IMR-90 (cell line): ENCODE results near the gene KLHL29. TPM values are rescaled to one million over a fixed set of nuclear protein-coding genes. Genes with fewer than 3 reads are reported as not detected.

Experiments used
- ATAC-seq: fragments of 200-7000 bp; cut with Tn5 transposase; 2 replicates; pipeline ENCODE4 v1.9.1; 2020; ENCODE audit warnings: low read depth, mild to moderate bottlenecking, moderate library complexity
- BruUV-seq: library from RNA; stranded (reverse); fragments of 400-500 nt; replicated peaks from 2 replicates; lab custom pipeline; 2021; lab: Mats Ljungman, UMichigan
- CTCF ChIA-PET: fragments of 300-600 bp; formaldehyde crosslinking; extraction: SDS; loops from one replicate; lab custom pipeline; 2021; ENCODE audit warnings: antibody characterized with exemption; lab: Yijun Ruan, JAX
- POLR2A ChIA-PET: fragments of 300-600 bp; sonication (Branson Sonifier 250); formaldehyde crosslinking; loops from one replicate; lab custom pipeline; 2022; ENCODE audit warnings: antibody characterized with exemption; ENCODE audit not compliant: unreplicated experiment; lab: Charles Lee
- DNase-seq: peaks from one replicate; pipeline ENCODE4 v3.0.0; 2013
- H2AFZ ChIP-seq: replicated peaks from 2 replicates; pipeline ENCODE3; 2013; ENCODE audit warnings: low read length, mild to moderate bottlenecking; ENCODE audit not compliant: poor library complexity
- H2AK5ac ChIP-seq: 2 replicates; pipeline ENCODE4 v1.6.1; 2013; ENCODE audit warnings: low read depth, low read length, inconsistent platforms
- H2AK9ac ChIP-seq: replicated peaks from 2 replicates; pipeline ENCODE3; 2013; ENCODE audit warnings: mild to moderate bottlenecking, low read depth, low read length, moderate library complexity; ENCODE audit not compliant: poor library complexity
- H2BK120ac ChIP-seq: 2 replicates; pipeline ENCODE4 v1.6.1; 2013; ENCODE audit warnings: low read depth, low read length, inconsistent platforms
- H2BK15ac ChIP-seq: 3 replicates; pipeline ENCODE4 v1.6.1; 2013; ENCODE audit warnings: low read depth, low read length, inconsistent platforms
- H2BK20ac ChIP-seq: 2 replicates; pipeline ENCODE4 v1.6.1; 2013; ENCODE audit warnings: low read depth, mild to moderate bottlenecking, inconsistent platforms, low read length, moderate library complexity
- H2BK5ac ChIP-seq: 2 replicates; pipeline ENCODE4 v1.6.1; 2013; ENCODE audit warnings: mild to moderate bottlenecking, low read depth, low read length, inconsistent platforms; ENCODE audit not compliant: poor library complexity, severe bottlenecking
- H3K14ac ChIP-seq: replicated peaks from 2 replicates; pipeline ENCODE4 v1.6.1; 2013; ENCODE audit warnings: low read depth, low read length, inconsistent platforms
- H3K18ac ChIP-seq: 2 replicates; pipeline ENCODE4 v1.6.1; 2013; ENCODE audit warnings: low read depth, low read length, control low read depth
- H3K23ac ChIP-seq: 2 replicates; pipeline ENCODE4 v1.6.1; 2013; ENCODE audit warnings: low read depth, low read length, inconsistent platforms
- H3K27ac ChIP-seq: 2 replicates; pipeline ENCODE4 v1.5.1; 2013; ENCODE audit warnings: mild to moderate bottlenecking, control low read depth, low read length; ENCODE audit not compliant: insufficient read depth
- H3K27me3 ChIP-seq: 2 replicates; pipeline ENCODE4 v1.6.1; 2013; ENCODE audit warnings: low read length; ENCODE audit not compliant: control insufficient read depth, insufficient read depth
- H3K36me3 ChIP-seq: 2 replicates; pipeline ENCODE4 v1.6.1; 2013; ENCODE audit warnings: low read length, mixed read lengths; ENCODE audit not compliant: control insufficient read depth, insufficient read depth
- H3K4ac ChIP-seq: 2 replicates; pipeline ENCODE4 v1.6.1; 2013; ENCODE audit warnings: low read depth, low read length, inconsistent platforms
- H3K4me1 ChIP-seq: 2 replicates; pipeline ENCODE4 v1.6.1; 2013; ENCODE audit warnings: low read length, mixed read lengths; ENCODE audit not compliant: control insufficient read depth, insufficient read depth
- H3K4me2 ChIP-seq: 2 replicates; pipeline ENCODE4 v1.6.1; 2013; ENCODE audit warnings: low read depth, mild to moderate bottlenecking, control low read depth, low read length, moderate library complexity
- H3K4me3 ChIP-seq: 2 replicates; pipeline ENCODE4 v1.5.1; 2013; ENCODE audit warnings: low read depth, mild to moderate bottlenecking, control low read depth, low read length, moderate library complexity; ENCODE audit not compliant: insufficient read depth
- H3K56ac ChIP-seq: 2 replicates; pipeline ENCODE4 v1.6.1; 2013; ENCODE audit warnings: low read length, inconsistent platforms; ENCODE audit not compliant: insufficient read depth; ENCODE audit errors: extremely low read depth
- H3K79me1 ChIP-seq, 2 experiments: 2 replicates each; pipeline ENCODE4 v1.6.1; 2013; ENCODE audit warnings: low read length in 2 of 2, inconsistent platforms in 1 of 2, low read depth in 1 of 2
- H3K9ac ChIP-seq: 2 replicates; pipeline ENCODE4 v1.6.1; 2013; ENCODE audit warnings: low read depth, low read length, control low read depth
- H3K9me1 ChIP-seq: 2 replicates; pipeline ENCODE4 v1.6.1; 2013; ENCODE audit warnings: low read length, inconsistent platforms; ENCODE audit not compliant: insufficient read depth
- H3K9me3 ChIP-seq: 2 replicates; pipeline ENCODE4 v1.6.1; 2013; ENCODE audit warnings: low read length; ENCODE audit not compliant: control insufficient read depth, insufficient read depth
- H4K20me1 ChIP-seq: 2 replicates; pipeline ENCODE4 v1.6.1; 2013; ENCODE audit warnings: low read length, inconsistent platforms; ENCODE audit not compliant: insufficient read depth
- H4K5ac ChIP-seq: 2 replicates; pipeline ENCODE4 v1.6.1; 2013; ENCODE audit warnings: mild to moderate bottlenecking, low read depth, low read length, control low read depth
- H4K8ac ChIP-seq, 2 experiments: 2 replicates each; pipeline ENCODE4 v1.6.1; 2013; ENCODE audit warnings: low read depth in 2 of 2, low read length in 2 of 2, control low read depth in 1 of 2, inconsistent platforms in 1 of 2
- H4K91ac ChIP-seq: 2 replicates; pipeline ENCODE4 v1.6.1; 2013; ENCODE audit warnings: low read depth, low read length, inconsistent platforms; ENCODE audit not compliant: insufficient read depth
- CEBPB ChIP-seq: IDR thresholded peaks from 2 replicates; pipeline ENCODE4 v1.6.1; 2012; ENCODE audit warnings: low read depth, low read length, improper control_type of control experiment
- CTCF ChIP-seq: conservative IDR thresholded peaks from 2 replicates; pipeline ENCODE4 v1.5.1; 2012; ENCODE audit warnings: mild to moderate bottlenecking, low read depth, low read length, improper control_type of control experiment
- MAFK ChIP-seq: IDR thresholded peaks from 2 replicates; pipeline ENCODE4 v1.6.1; 2012; ENCODE audit warnings: low read depth, low read length, improper control_type of control experiment
- MAZ ChIP-seq: IDR thresholded peaks from 2 replicates; pipeline ENCODE4 v1.6.1; 2012; ENCODE audit warnings: low read depth, mild to moderate bottlenecking, low read length, improper control_type of control experiment, moderate library complexity, borderline replicate concordance
- MXI1 ChIP-seq: IDR thresholded peaks from 2 replicates; pipeline ENCODE4 v1.6.1; 2012; ENCODE audit warnings: low read depth, mild to moderate bottlenecking, low read length, moderate library complexity, borderline replicate concordance
- POLR2A ChIP-seq: IDR thresholded peaks from 2 replicates; pipeline ENCODE4 v1.6.1; 2012; ENCODE audit warnings: mild to moderate bottlenecking, low read depth, low read length
- RAD21 ChIP-seq: IDR thresholded peaks from 2 replicates; pipeline ENCODE4 v1.6.1; 2012; ENCODE audit warnings: low read length, improper control_type of control experiment
- RCOR1 ChIP-seq: IDR thresholded peaks from 2 replicates; pipeline ENCODE4 v1.6.1; 2012; ENCODE audit warnings: mild to moderate bottlenecking, low read length, improper control_type of control experiment; ENCODE audit not compliant: insufficient replicate concordance
- RFX5 ChIP-seq: IDR thresholded peaks from 2 replicates; pipeline ENCODE4 v1.8.0; 2012; ENCODE audit warnings: low read depth, mild to moderate bottlenecking, low read length, moderate library complexity
- SMC3 ChIP-seq: fragments of 150-350 bp; IDR thresholded peaks from 2 replicates; pipeline ENCODE4 v1.6.1; 2016; ENCODE audit warnings: low read depth, mild to moderate bottlenecking, antibody characterized with exemption, low read length, moderate library complexity
- USF2 ChIP-seq: fragments of 150-350 bp; IDR thresholded peaks from 2 replicates; pipeline ENCODE4 v1.6.1; 2017; ENCODE audit warnings: mild to moderate bottlenecking, antibody characterized with exemption, low read length, low read depth
- WGBS, 2 experiments: methylation state at CpG; one replicate each; pipeline versions ENCODE4 v1.1.5 to v1.1.7; 2013; ENCODE audit warnings: missing lambda C conversion rate in 2 of 2; ENCODE audit not compliant: insufficient read length in 1 of 2; ENCODE audit errors: extremely low coverage in 2 of 2; 5-methylcytosine and 5-hydroxymethylcytosine counted together
- dilution Hi-C: fragments of 300-500 bp; cut with HindIII; formaldehyde crosslinking; loops from one replicate; pipeline ENCODE4 v1.14.3; 2018; ENCODE audit warnings: low sequenced_read_pairs; ENCODE audit not compliant: unreplicated experiment
- in situ Hi-C: fragments of 300-500 bp; cut with MboI; formaldehyde crosslinking; loops from 3 replicates; pipeline ENCODE4 v1.14.3; 2019; ENCODE audit warnings: low sequenced_read_pairs, inconsistent platforms, mixed read lengths
- intact Hi-C: fragments of 100-400 bp; cut with micrococcal nuclease; formaldehyde crosslinking; loops from 2 replicates; pipeline ENCODE4 v1.10.0; 2022
- polyA plus RNA-seq, 3 experiments: library from polyadenylated mRNA; depleted of rRNA; stranded (reverse); fragments of >200 nt; gene quantifications; 2 replicates each; pipeline ENCODE4 v1.2.3, GENCODE V29; 2012; ENCODE audit warnings: low replicate concordance in 1 of 3
- total RNA-seq: library from RNA; depleted of rRNA; stranded (reverse); fragments of >200 nt; gene quantifications from 2 replicates; pipeline ENCODE4 v1.2.3, GENCODE V29; 2012

The KLHL29 gene
- total and polyA plus RNA-seq, 2 of the 4 experiments (the other 2 are of a cell fraction): 2.0 to 8.0 TPM

DNA sequence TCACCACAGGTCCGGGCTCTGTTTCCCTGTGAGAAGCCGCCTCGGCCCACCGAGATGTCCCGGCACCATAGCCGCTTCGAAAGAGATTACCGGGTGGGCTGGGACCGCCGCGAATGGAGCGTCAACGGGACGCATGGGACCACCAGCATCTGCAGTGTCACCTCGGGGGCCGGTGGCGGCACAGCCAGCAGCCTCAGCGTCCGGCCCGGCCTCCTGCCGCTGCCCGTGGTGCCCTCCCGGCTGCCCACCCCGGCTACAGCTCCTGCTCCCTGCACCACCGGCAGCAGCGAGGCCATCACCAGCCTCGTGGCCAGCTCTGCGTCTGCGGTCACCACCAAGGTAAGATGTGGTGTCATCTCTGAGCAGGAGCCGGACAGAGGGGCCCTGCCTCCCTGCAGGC is 177.2 kb downstream of the KLHL29 start:
- H3K4me3 ChIP-seq: no peak overlapping the region
- no peak overlapping the region for H2AK9ac ChIP-seq
- WGBS, 2 experiments: 95% methylated on average over 15 of the region's 30 CpGs; no CpG with 5 or more reads in 1 of the 2 experiments
- no TSS peak for BruUV-seq
- H3K4me2 ChIP-seq: no peak overlapping the region
- ATAC-seq (no peak), DNase-seq (no peak)
- H3K27ac ChIP-seq: no peak overlapping the region
- no peak overlapping the region for H3K14ac ChIP-seq
- H2BK5ac ChIP-seq: no peak overlapping the region
- no peak overlapping the region for H3K23ac ChIP-seq
- intact Hi-C loops: no loop called here
- H2BK120ac ChIP-seq: no peak overlapping the region
- peaks cover 16% of the 10 kb centered on the region; the same call in 1 of the 2 replicates for H3K4me1 ChIP-seq
- H3K4ac ChIP-seq: no peak overlapping the region
- dilution Hi-C loops: no loop called here
- H4K20me1 ChIP-seq: peaks cover 3% of the 10 kb centered on the region; the same call in 1 of the 2 replicates
- no peak overlapping the region for H3K18ac ChIP-seq
- H4K91ac ChIP-seq: no peak overlapping the region
- in situ Hi-C loops: no loop called here
- POLR2A ChIA-PET: no interaction called here
- H3K9ac ChIP-seq: no peak overlapping the region
- no peaks in the 10 kb centered on the region for H3K27me3 ChIP-seq
- H2BK15ac ChIP-seq: no peak overlapping the region
- peaks cover 3% of the 10 kb centered on the region for H3K36me3 ChIP-seq
- H3K79me1 ChIP-seq: peaks cover 3 to 4% of the 10 kb centered on the region in 2 experiments; a peak in 3 of 4 replicates
- H2BK20ac ChIP-seq: no peak overlapping the region
- no peak overlapping the region for H4K5ac ChIP-seq
- no peak overlapping the region for H3K56ac ChIP-seq
- TF ChIP-seq CTCF (no peak), MAFK (no peak), USF2 (no peak), MAZ (no peak), RCOR1 (no peak), RAD21 (no peak), RFX5 (no peak), SMC3 (no peak), CEBPB (no peak), MXI1 (no peak), POLR2A (no peak)
- H3K9me1 ChIP-seq: peaks cover 7% of the 10 kb centered on the region
- H2AK5ac ChIP-seq: no peak overlapping the region
- no peaks in the 10 kb centered on the region for H3K9me3 ChIP-seq
- no peak overlapping the region for H4K8ac ChIP-seq
- CTCF ChIA-PET: no interaction called here
- no peak overlapping the region for H2AFZ ChIP-seq
